GM12878 (cell line): Measurements from ENCODE around the gene ACSM6. TPM values are rescaled to one million over a fixed set of nuclear protein-coding genes. Genes with fewer than 3 reads are reported as not detected.

Experiments
- ATF2 ChIP-seq: IDR thresholded peaks from 2 replicates; pipeline ENCODE4 v1.6.1; 2012; ENCODE audit warnings: low read length, inconsistent platforms
- ATF7 ChIP-seq: fragments of 450-650 bp; IDR thresholded peaks from 2 replicates; pipeline ENCODE4 v1.6.1; 2016; ENCODE audit warnings: low read depth, mild to moderate bottlenecking
- CREB1 ChIP-seq: IDR thresholded peaks from 2 replicates; pipeline ENCODE4 v1.6.1; 2012; ENCODE audit warnings: low read depth, mild to moderate bottlenecking, inconsistent platforms
- CUX1 ChIP-seq: IDR thresholded peaks from 2 replicates; pipeline ENCODE4 v1.6.1; 2012; ENCODE audit warnings: improper control_type of control experiment, low read depth, low read length; ENCODE audit not compliant: insufficient replicate concordance
- ELK1 ChIP-seq: IDR thresholded peaks from 2 replicates; pipeline ENCODE4 v1.6.1; 2012; ENCODE audit warnings: low read depth, low read length, improper control_type of control experiment
- ETV6 ChIP-seq, 2 experiments: fragments of 450-650 bp in 1 of 2; IDR thresholded peaks in 1 of 2; conservative IDR thresholded peaks in 1 of 2; 2 replicates each; pipeline ENCODE4 v1.6.1; 2014; ENCODE audit warnings: antibody characterized with exemption in 1 of 2, borderline replicate concordance in 1 of 2, low read depth in 1 of 2, mild to moderate bottlenecking in 1 of 2, moderate library complexity in 1 of 2
- IRF5 ChIP-seq: fragments of 450-650 bp; IDR thresholded peaks from 2 replicates; pipeline ENCODE4 v1.6.1; 2017; ENCODE audit warnings: borderline replicate concordance
- JUND ChIP-seq: IDR thresholded peaks from 2 replicates; pipeline ENCODE4 v1.6.1; 2012; ENCODE audit warnings: low read depth, mild to moderate bottlenecking, low read length, improper control_type of control experiment, moderate library complexity
- KAT2A ChIP-seq: conservative IDR thresholded peaks from 2 replicates; pipeline ENCODE4 v1.6.1; 2011; ENCODE audit warnings: low read depth, low read length; ENCODE audit not compliant: control insufficient read depth
- NKRF ChIP-seq: fragments of 450-650 bp; conservative IDR thresholded peaks from 2 replicates; pipeline ENCODE4 v1.6.1; 2017; ENCODE audit warnings: mild to moderate bottlenecking, moderate library complexity
- NR2F1 ChIP-seq: fragments of 450-650 bp; conservative IDR thresholded peaks from 2 replicates; pipeline ENCODE4 v1.6.1; 2017; ENCODE audit warnings: mild to moderate bottlenecking
- PML ChIP-seq: IDR thresholded peaks from 2 replicates; pipeline ENCODE4 v1.6.1; 2012; ENCODE audit warnings: low read length, inconsistent platforms
- SMAD5 ChIP-seq: IDR thresholded peaks from 2 replicates; pipeline ENCODE4 v1.6.1; 2016; ENCODE audit warnings: antibody characterized with exemption, low read depth
- SPI1 ChIP-seq: IDR thresholded peaks from 2 replicates; pipeline ENCODE4 v1.6.1; 2011; ENCODE audit warnings: low read depth, mild to moderate bottlenecking, low read length, moderate library complexity, borderline replicate concordance; ENCODE audit not compliant: insufficient read depth
- ZBED1 ChIP-seq: IDR thresholded peaks from 2 replicates; pipeline ENCODE4 v1.6.1; 2016; ENCODE audit warnings: borderline replicate concordance
- polyA plus RNA-seq, 11 experiments: library from polyadenylated mRNA; depleted of rRNA in 4 of 11; unstranded in 6 of 11; stranded (reverse) in 5 of 11; fragments of >200 nt; fragmentation: Nextera tagmentation in 4 of 11; fragmentation: Illumina TruSeq in 1 of 11; extraction: Ambion mirVana in 4 of 11; extraction: Trizol in 1 of 11; gene quantifications; 1 replicate in 1 of 11; 2 replicates in 10 of 11; pipeline versions ENCODE4 v1.2.1 to v1.2.3, GENCODE V29; 2011 to 2016; ENCODE audit warnings: inconsistent platforms in 2 of 11, missing spikeins in 2 of 11, low read depth in 1 of 11
- total RNA-seq, 4 experiments: library from RNA; depleted of rRNA in 3 of 4; stranded (reverse); fragments of >200 nt in 3 of 4; fragmentation: Illumina TruSeq in 1 of 4; extraction: Trizol in 1 of 4; gene quantifications; 2 replicates each; pipeline versions ENCODE4 v1.2.1 to v1.2.3, GENCODE V29; 2013 to 2021

The ACSM6 gene
- total and polyA plus RNA-seq, 10 of the 15 experiments (the other 5 are each of a cell fraction or from before 2014, with no cell fraction given), result 0.06 to 0.21 (median 0.20) TPM; not detected in 7

GRCh38 chr10:95236068-95236903 lies 42.2 kb downstream of the ACSM6 start (continued):
- TF ChIP-seq ETV6 (conservative IDR thresholded peaks at IDR 0.05 in 1 of 2, IDR thresholded peaks at IDR 0.05 in 1 of 2; ENCODE audit: borderline replicate concordance in 1 of 2, low read depth in 1 of 2) (peak in 1 of 2 experiments; percentile 81; a peak in 2 of 4 replicates), ZBED1 (peak; percentile 89; the same call in 1 of the 2 replicates), KAT2A (no peak), IRF5 (no peak), PML (no peak; the same call in 1 of the 2 replicates), ELK1 (no peak), CUX1 (peak; percentile 65), SPI1 (peak; percentile 97), ATF7 (peak; percentile 91), CREB1 (0 out of 2 replicates have a peak, but pooled peaks have one; percentile 29), SMAD5 (no peak), NR2F1 (peak; percentile 97), ATF2 (peak; percentile 93), JUND (0 out of 2 replicates have a peak, but pooled peaks have one; percentile 42), NKRF (no peak)
